Measurements from ENCODE around the gene SPG11. TPM values are rescaled to one million over a fixed set of nuclear protein-coding genes. Genes with fewer than 3 reads are reported as not detected.
"Not testable (repeated sequence)": the region's sequence is repeated elsewhere in the genome, so short reads cannot be mapped to it uniquely, and the experiment has no call there.

SPG11 gene
- total RNA-seq, 1 experiment from 2014 or later: 43.2 TPM

DNA sequence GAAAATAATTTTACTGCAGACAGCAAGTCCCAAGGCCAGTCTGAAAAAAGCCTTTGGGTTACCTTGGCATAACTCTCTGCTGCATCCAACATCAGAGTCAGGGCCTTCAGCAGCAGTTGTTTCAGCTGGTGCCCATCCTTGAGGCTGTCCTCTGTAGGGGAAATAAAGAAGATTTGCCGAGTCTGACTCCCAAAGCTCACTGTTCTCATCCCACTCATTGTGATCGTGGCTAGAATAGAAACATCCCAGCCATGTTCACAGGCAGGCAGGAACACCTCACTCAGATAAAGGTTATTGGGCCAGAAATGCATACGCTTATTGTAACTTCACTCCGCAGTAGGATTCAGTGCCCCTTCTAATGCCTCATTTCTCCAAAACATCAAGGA is 97.3 kb downstream of the SPG11 start:
- no peak for DNase-seq (ENCODE audit: low read depth)

DNA sequence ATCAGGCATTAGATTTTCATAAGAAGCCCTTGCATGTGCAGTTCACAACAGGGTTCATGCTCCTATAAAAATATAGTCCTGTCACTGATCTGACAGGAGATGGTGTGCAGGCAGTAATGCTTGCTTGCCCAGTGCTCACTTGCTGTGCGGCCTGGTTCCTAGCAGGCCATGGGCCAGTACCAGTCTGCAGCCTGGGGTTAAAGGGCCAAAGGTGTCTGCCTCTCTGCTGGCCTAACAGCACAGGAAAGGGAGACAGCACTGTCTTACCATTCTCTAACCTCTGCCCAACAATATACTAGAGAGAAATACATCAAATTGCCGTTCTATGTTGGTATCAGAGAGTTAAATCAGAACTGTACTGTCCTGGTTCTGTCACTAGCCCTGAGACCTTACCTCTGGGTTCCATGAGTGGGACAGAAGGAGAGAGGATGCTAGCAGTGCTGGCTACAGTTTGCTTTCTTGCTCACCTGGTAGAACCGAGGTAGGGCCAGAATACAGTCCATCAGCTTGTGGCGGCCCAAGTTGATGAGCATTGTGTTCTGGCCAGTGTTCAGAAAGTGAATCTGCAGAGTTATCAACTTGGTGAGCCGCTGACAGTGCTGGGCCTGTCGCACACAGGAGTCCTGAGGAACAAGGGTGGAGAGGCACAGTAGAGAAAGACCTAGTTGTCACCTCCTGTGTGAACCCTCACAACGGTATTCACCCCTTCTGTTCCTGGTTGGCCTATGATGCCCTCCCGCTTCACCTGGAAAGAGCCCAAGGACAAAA is 97.9 kb downstream of the SPG11 start:
- DNase-seq (ENCODE audit: low read depth): no peak

DNA sequence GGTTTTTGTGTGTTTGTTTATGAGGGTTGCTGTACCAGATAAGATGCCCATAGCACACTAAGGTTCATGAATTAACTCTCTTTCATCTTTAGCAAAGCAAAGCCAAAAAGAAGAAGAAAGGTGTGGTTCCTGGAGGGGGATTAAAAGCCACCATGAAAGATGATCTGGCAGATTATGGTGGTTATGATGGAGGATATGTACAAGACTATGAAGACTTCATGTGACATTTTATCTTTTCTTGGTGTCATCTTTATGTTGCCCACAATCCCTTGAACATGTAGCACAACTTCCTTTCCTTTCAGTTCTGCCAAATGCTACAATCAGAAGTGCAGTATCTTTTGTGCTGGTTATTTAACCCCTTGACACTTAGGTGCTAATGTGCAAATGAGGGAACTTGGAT is 102.5 kb downstream of the SPG11 start:
- not testable (repeated sequence) for DNase-seq (ENCODE audit: low read depth)

DNA sequence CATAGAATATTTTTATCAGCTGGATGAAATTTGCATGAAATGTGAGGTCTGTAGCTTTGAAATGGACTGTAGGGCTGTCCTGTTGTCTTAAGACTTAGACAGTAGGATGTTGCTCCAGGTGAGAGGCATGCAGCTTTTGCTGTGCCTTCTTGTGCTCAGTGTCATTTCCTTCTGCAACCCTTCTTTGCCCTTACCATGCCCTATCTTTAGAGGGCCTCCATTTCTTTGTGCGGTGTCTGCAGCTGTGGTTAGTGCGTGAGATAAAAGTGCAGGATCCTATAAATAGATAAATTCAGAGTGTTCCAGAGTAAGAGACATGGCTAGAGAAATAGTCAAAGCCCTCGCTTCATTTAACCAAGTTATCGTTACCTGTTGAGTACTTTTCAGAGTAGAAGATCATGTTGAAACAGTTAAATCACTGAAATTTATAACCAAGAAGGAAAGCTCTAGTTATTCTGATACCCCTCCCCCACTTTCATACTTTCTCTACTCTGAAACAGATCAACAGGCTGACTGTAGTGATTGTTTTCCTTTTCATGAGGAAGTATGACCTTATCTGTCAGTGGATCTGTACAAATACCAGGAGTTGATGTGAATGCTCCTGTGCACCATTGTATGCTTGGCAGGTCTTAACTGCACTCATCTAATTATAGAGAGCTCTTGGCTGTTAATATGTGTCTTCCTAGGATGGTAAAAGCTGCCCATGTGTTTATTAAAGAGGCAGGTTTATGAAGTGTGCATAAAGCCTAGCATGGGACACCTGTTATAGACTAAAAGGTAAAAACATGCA is 108.3 kb downstream of the SPG11 start:
- no peak for DNase-seq (ENCODE audit: low read depth)

GRCh38 chr15:44550734-44551133 is 112.7 kb downstream of the SPG11 start:
- DNase-seq (ENCODE audit: low read depth): no peak

GRCh38 chr15:44550256-44550655 is 113.2 kb downstream of the SPG11 start:
- no peak for DNase-seq (ENCODE audit: low read depth)

GRCh38 chr15:44549152-44549551 is 114.3 kb downstream of the SPG11 start:
- DNase-seq (ENCODE audit: low read depth): not testable (repeated sequence)

DNA sequence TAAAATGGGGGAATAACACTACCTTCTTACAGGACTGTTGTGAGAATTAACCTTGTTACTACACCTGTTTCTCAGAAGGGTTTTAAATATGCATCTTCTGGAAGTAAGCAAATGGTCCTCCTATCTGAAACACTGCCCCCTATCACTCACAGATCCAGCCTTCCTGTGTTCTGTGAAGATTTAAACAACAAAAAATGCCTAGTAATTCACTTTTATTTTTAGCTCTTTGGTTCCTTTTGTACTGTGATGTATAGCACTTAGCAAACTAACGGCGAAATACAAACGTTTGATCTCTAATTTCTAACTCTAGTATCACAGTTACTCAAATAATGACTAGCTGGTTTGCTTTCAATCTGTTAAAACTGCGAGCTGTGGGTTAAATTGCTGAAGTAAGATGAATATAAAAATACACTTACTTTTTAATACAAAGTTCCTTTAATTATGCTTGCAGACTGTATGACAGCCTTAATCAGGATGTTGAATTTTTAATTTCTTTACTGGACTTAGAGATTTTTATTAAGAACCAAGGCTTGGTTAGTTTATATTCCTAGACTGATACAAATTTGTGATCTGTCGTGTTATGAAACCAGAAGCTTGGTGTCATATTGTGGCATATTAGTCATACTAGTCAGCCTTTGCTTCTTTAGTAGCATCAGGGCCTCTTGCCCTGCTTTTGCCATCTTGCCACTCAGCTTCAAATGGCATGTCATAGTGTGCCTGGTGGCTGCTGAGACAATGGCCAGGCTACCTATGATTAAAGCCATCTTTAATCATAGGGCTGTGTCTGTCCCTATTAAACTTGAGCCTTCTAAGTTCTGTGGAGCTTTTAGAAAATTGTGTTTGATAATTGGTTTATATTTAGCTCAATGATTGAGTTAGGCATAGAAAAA is 117.3 kb downstream of the SPG11 start:
- DNase-seq (ENCODE audit: low read depth): peak; percentile 67

- DNase-seq (ENCODE audit: low read depth): not testable (repeated sequence)
These were observed 118.7 kb downstream of the SPG11 start for GRCh38 chr15:44544745-44545144.

GRCh38 chr15:44542596-44542995 is 120.9 kb downstream of the SPG11 start:
- DNase-seq (ENCODE audit: low read depth): no peak

- peak; percentile 86 for DNase-seq (ENCODE audit: low read depth)
These were observed 122.0 kb downstream of the SPG11 start for GRCh38 chr15:44541282-44541958.

GRCh38 chr15:44537735-44538240 is 125.7 kb downstream of the SPG11 start:
- no peak for DNase-seq (ENCODE audit: low read depth)

GRCh38 chr15:44536962-44537734 is 126.3 kb downstream of the SPG11 start, which contains the start of gene EIF3J:
Gene EIF3J (plus strand): TSS chr15:44537147. CDS start chr15:44537195, 48 bp downstream.
- peak; percentile 95 for DNase-seq (ENCODE audit: low read depth)

GRCh38 chr15:44536302-44536961 is 127.0 kb downstream of the SPG11 start:
- DNase-seq (ENCODE audit: low read depth): peak; percentile 88

DNA sequence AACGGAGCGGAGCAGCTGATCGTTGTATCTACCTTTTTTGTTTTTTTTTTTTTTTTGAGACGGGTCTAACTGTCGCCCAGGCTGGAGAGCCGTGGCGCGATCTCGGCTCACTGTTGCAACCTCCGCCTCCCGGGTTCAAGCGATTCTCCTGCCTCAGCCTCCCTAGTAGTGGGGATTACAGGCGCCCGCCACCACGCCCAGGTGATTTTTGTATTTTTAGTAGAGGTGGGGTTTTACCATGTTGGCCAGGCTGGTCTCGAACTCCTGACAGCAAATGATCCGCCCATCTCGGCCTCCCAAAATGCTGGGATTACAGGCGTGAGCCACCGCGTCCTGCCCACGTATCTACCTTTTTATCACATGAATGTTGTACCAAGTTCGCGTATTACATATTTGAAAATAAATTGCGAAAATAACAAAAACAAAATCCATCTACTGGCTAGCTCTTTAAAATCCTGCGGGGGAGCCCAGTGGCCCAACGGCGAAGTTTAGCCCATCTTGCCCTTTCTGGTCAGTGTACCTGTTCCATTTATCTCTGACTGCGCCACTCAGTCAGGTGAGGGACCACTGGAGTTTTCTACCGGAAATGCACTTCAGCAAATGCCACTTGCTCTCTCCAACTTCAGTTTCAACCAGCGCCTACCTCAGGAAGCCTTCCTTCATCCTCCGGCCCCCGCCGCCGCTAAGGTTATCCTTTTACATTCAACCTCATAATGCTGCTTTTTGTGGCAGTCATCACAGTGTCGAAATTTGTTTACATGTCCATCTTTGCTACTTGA is 127.8 kb downstream of the SPG11 start:
- DNase-seq (ENCODE audit: low read depth): no peak

DNA sequence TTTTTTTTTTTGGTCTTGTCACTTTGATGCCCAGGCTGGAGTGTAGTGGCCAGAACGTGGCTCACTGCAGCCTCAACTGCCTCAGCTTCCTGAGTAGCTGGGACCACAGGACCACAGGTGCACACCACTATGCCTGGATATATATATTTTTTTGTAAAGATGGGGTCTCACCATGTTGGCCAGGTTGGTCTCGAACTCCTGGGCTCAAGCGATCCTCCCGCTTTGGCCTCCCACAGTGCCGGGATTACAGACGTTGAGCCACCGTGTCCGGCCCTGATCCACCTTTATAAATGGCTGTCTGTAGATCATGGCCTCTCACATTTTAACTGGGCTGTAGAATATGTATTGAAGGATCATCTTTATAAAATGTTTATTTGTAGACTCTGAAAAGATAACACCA is 128.4 kb downstream of the SPG11 start:
- no peak for DNase-seq (ENCODE audit: low read depth)

DNA sequence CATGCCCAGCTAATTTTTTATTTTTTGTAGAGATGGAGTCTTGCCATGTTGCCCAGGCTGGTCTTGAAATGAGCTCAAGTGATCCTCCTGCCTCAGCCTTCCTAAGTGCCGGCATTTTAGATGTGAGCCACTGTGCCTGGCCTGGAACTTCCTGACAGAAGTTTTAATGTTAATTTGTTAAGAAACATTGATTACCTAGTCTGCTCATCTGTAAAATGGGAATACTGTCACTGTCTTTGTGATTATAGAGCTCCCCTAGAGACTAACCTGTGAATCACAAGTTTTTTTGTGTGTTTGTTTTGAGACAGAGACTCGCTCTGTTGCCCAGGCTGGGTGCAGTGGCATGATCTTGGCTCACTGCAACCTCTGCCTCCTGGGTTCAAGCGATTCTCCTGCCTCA is 130.8 kb downstream of the SPG11 start:
- no peak for DNase-seq (ENCODE audit: low read depth)

DNA sequence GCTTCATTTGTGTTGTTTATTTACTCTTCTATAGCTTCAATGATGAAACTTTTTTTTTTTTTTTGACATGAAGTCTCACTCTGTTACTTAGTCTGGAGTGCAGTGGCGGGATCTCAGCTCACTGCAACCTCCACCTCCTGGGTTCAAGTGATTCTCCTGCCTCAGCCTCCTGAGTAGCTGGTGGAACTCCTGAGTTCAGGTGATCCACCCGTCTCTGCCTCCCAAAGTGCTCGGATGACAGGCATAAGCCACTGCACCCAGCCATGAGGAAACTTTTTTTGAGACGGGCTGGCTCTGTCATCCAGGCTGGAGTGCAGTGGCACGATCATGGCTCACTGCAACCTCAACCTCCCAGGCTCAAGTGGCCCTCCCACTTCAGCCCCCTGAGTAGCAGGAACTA is 131.2 kb downstream of the SPG11 start:
- not testable (repeated sequence) for DNase-seq (ENCODE audit: low read depth)

DNA sequence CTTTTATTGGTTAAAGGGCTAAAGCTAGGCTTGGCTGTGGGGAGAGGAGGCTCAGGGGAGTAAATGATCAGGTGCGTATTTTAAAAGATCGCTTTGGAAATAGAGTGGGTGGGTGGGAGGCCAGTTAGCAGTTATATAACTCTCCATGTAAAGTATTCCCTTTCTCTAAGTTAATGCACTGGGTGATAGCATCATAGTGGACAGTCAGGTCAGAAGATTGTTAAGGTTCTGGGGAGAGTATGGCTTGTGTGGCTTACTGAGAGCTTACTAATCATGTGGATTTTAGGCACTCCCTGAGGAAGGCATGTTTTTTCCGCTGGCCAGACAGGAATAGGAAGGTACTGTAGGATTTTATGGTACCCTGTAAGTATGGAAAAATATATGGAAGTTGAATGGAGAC is 132.8 kb downstream of the SPG11 start:
- DNase-seq (ENCODE audit: low read depth): no peak
